ENCODE data around the gene RASGRF2.
"Not testable (repeated sequence)": the region's sequence is repeated elsewhere in the genome, so short reads cannot be mapped to it uniquely, and the experiment has no call there.

The RASGRF2 gene

DNA sequence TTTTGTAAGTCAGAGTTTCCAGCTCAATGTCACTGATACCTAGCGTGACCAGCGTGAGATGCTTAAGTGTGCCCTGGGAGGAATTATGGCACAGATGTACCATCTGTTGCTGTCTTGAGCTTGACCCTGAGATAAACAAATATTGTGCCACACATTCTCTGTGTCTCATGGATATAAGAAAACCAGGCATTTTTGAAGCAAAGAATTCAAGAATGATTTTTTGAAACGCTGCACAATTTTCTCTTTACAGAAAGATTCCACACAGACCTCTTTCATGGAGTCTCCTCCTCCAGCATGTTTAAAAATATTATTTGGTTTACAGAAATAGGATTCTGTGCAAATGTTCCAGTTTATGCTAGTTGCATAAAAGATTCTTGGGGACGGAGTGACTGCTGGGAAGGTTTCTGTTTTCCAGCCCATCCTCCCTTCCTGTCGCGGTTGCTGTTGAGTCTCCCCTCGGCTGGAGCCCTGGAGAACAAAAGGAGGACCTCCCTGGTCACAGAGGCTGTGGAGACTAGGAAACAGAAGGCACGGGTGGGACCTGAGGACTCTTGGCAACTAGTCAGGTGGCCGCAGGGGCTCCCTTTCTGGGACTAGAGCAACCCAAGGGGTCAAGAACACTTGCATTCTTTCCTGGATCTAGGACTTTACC, 120.8 kb downstream of the RASGRF2 start:
- DNase-seq, result no peak

DNA sequence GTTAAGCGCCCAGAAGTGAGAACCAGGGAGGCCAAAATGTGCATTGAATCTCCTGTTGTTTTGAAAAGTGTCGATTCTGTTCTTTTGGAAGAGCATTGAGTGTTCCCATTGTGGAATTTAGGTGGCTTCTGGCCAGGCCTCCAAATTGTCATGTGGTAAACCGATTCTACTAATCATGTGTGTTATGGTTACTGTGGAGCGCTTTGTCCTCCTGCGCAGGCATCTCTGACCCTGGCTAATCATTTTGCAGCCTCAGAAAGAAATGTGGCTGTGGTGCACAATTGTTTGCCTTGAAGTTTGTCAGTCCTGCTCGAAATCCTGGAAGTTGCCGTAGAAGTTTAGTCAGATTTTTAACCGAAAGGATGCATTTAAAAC, 121.3 kb downstream of the RASGRF2 start:
- no peak for DNase-seq

DNA sequence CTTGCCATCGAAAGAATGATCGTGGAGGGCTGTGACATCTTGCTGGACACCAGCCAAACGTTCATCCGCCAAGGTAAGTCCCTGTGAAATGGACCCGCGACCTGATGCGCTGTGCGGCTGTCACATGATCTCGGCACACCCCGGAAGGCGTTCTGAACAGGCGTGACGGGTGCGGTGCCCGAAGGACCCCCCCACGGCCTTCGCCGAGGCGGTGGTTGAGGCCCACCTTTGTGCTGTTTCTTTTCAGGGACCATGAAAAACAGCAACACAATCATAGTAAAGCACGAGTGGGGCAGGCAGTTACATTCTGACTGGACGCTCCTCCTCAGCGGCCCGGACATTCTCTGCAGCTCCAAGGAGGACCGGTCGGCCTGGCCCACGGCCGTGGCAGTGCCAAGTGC, 126.7 kb downstream of the RASGRF2 start:
- DNase-seq, result no peak

DNA sequence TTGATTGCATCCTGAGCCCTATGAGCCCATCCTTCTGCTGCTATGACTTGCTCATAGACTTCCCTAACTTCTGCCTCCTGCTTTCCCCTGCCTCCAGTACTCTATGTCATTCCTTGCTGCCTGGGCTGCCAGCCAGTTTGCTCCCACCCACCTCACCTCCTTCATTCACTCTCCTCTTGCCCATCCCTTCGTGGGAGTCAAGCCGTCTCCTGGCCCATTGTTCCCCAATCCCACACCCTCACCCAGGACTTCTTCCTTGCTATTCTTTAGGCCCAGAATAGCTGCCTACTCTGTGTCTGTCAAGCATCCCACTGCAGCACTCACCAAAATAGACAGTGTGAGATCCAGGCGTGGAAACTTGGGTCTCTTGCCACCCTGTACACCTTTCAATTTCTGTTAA, 131.0 kb downstream of the RASGRF2 start:
- no peak for DNase-seq

DNA sequence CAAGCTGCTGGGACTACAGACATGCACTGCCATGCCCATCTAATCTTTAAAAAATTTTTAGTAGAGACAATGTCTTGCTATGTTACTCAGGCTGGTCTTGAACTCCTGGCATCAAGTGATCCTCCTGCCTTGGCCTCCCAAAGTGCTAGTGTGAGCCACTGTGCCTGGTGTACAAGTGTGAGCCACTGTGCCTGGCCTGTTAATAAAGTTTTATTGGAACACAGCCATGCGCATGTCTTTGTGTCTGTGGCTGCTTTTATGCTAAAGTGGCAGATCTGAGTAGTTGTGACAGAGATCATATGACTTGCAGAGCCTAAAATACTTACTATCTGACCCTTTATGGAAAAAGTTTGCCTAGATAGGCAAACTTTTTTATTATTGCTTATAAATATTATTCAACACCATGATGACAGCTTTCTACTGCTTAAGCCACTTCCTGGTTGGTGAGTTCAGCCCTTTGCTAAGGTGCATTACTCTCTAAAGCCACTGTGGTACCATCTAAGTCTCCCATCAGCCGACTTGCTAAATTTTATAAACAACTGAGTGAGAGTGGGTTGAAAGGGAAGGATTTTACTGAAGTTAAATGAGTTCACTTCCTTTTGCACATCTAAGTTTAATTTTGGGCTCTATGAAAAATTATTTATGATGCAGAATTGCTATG, 133.5 kb downstream of the RASGRF2 start:
- DNase-seq, result no peak

DNA sequence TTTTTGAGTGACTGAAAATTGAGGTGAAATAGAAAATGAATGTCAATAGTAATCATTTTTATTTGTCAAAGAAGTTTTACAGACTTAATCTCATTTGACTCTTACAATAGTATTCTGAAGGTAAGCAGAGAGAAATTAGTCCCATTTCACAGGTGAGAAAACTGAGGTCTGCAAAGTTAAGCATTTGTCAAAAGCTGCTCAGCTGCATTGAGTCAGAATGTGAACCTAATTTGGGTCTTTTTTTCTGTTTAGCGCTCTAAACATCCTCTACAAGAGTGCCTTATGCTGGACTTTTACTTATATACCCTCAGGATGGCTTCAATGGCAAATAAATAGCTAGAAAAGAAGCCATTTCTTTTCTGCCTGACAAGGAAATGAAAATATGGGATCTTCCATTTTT, 135.7 kb downstream of the RASGRF2 start:
- no peak for DNase-seq

DNA sequence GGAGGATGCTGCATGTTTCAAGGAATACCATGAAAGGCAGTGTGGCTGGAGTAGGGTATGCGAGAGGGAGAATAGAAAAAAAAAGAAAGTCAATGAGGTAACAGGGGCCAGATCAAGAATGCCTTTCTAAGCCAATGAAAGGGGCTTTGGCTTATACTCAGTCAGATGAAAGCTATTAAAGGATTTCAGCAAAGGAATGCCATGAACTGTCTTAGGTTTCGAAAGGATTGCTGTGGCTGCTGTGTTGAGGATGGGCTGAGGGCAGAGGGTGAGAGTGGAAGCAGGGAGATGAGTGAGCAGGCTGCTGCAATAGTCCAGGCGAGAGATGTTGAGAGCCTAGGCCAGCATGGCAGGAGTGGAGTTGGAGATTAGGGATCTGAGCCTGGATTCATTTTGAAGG, 137.6 kb downstream of the RASGRF2 start:
- no peak for DNase-seq

DNA sequence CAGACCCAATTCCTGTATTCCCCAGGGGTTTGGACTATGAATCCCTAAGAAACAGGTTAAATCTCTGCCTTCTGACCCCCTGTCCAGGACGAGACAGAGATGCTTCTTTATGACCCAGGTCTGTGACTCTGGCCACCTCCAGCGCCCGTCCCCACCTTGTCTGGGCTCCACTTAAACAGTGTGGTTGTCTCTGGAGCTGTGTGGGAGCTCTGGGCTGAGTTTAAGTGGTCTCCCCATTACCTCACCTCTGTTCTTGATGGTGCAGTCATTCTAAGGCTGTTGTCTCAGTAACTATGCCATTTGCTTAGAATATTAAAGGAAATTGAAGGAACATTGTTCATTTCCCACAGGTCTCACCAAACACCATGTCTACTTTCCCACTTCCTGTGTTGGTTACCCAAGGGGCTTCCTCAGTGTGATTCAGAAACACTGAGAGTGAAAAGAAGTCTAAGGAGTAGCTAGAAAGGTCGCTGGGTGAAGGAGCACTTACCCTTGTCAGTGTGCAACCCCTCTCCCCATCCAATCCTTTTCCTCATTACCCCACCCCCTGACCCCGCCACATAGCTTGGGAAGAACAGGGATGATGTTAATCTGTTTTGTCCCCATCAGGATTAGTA, 145.2 kb downstream of the RASGRF2 start:
- no peak for DNase-seq

DNA sequence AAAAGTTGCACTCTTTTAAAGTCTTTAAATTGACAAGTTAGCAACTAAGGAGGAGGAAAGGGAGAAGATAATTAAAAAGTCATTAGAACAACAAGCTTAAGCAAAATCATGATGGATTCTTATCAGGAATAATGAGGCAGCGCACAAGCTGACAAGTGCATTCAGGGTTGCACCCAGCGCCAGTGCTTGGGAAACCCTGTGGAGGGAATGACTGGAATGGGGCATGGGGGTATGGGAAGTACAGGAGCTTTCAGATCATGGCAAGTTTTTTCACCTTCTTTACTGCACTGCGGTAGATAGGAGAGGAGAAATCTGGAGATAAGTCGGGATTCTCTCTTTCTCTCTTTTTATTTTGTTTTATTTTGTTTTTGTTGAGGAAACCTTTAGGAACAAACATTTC, 155.1 kb downstream of the RASGRF2 start:
- DNase-seq, result no peak

DNA sequence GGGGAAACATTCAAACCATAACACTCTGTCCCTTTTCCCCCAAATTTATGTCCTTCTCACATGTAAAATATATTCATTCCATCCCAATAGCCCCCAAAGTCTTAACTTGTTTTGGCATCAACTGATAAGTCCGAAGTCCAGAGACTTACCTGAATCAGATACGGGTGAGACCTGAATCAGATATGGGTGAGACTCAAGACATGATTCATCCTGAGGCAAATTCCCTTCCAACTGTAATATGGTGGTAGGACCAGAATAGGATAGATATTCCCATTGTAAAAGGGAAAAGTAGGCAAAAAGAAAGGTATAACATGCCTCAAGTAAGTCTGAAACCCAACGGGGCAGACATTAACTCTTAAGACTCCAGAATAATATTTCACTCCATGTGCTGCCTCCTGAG, 157.4 kb downstream of the RASGRF2 start:
- DNase-seq, result no peak

DNA sequence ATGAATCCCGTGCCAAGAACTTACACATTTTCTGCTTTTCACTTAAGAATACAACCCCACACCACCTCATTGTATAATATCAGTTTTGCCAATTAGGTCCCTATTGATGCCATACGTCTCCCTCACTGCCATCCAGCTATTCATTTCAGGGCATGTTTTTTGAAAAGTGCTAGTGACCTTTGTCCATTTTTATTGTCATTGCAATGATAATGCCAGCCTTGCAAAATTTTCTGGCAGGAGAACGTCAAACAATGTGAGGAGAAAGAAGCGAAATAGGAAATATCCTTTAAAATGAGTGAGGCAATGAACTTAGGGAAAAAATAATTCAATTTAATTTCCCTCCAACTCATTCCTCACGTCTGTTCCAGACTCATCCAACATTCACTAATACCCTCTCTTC, 161.1 kb downstream of the RASGRF2 start:
- DNase-seq, result no peak

DNA sequence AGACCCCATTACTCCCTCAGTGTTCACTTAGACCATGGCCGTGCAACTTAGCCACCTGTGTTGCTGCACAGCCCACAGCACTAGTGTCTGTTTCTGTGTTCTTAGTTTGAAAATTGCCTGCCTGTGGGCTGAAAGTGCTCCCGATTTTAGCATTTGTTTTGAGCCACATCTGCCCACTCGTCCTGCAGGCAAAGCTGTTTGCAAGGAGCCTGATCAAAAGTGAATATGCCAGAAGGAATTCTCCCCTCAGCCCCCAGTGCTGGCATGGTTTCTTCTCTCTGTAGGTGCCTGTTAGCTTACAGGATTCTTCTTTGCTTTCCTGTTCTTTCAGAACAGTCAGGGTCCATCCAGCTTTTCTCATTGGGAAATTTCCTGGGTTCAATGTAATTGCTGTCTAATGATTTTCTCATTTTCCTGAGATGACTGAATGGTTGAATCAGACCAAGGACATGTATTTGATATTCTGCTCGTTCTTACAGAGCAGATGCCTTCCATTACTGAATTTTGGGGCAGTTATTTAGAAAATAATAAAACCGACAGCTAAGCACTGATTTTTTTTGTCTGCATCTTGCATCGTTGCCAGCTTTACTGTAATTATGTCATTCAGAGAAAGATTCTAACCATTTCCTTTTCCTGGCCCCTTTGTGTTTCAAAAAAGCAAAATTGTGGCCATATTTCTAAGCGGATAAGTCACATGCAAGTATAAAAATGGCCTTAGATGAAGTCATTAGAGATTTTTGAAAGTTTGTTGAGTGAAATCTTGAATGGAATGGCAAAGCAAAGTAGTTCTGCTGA, 161.9 kb downstream of the RASGRF2 start:
- DNase-seq, result no peak

DNA sequence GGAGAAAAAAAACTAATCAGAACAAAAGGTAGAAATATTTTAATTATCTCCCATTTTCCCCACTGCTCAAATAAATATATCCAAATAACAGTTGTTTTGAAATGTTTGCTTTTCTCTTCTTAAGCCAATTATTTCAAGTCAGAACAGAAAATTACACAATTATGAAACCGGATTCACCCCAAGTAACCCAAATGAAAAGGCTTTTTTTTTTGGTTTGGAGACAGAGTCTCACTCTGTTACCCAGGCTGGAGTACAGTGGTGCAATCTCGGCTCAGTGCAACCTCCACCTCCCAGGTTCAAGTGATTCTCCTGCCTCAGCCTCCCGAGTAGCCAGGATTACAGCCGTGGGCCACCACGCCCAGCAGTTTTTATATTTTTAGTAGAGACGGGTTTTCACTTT, 164.5 kb downstream of the RASGRF2 start:
- DNase-seq, result not testable (repeated sequence)

DNA sequence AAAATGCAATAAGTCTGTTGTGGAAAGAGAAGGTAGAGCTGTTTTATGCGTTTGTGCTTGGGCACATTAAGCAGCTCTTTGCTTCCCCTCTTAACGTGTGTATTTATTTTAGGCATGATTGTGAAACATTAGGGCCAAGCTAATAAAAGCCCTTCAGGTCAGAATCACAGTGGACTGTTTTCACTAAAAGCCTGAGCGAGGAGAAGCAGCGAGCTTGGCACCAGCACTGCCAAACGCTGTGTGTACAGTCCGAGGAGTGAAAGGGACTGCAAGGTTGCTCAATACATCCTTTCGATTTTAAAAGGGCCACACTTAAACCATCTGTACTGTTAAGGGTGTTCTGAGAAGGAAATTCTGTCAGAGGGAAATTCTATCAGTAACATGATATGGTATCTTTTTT, 165.8 kb downstream of the RASGRF2 start:
- no peak for DNase-seq

DNA sequence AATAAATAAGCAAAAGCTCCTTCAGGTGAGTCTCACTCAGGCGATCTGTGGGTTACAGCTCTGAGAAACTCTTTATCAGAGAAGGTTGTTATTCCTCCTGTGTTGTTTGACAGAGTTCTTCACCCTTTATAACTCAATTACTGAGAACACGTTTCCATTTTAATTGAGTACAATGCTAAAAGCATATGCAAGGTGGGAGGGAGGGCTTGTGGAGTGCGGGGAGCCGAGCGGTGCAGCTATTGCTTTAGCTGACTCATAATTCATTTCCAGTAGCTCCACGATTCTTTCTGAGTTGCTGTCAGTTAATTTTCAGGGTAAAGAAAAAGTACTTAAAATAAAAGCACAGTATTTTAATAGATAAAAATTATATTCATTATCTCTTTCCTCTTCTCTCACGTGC, 168.3 kb downstream of the RASGRF2 start:
- DNase-seq, result no peak

DNA sequence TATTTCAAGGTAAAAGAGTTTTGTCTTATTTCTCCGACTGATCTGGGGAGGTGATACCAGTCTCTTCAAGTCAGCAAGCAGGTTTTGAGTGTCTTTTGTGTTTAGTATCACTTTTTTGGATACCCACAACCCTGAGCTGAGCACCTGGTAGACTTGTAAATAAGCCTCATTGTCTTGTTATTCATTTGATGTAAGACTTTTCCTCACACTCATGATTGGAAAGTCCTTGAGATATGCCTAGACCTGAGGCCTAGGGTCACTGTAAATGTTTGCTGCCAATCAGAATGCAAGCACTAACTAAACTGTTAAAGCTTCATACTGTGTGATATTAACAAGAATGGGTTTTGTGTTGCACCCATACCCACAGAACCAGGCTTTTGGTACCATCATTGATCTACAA, 172.2 kb downstream of the RASGRF2 start:
- DNase-seq, result no peak

DNA sequence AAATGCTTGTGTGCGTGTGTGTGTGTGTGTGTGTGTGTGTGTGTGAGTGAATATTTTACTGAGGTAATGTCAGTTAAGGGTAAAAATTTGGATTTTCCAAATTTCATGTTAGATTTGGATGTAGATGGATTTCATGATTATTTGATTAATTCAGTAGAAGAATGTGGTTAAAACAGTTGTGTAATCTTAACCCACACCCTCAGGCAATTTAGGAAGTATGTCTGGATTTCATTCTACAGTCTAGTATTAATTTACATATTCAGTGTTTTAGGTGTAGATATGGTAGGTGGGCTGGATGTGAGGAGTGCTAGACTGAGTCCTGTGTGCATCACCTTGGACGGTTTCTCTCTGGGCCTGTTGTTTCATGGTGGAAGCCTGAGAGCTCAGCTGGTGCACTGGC, 173.9 kb downstream of the RASGRF2 start:
- DNase-seq, result no peak

DNA sequence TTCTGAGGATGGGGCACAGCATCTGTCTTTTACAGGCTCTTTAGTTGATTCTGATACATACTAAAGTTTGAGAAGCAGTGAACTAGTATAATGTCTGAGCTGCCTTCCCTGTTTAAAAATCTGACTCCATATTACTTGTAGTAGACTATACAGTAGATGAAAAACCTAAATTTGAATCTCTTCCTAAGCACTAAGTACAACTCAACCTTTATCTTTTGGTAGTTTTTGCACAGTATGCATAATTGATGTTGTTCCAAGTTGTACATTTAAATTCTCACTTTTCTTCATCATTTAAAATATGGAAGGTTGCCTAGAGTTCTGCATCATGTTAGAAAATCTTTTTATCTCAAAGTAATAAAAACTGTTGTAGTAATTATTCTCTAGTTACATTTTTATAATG, 174.4 kb downstream of the RASGRF2 start:
- no peak for DNase-seq

DNA sequence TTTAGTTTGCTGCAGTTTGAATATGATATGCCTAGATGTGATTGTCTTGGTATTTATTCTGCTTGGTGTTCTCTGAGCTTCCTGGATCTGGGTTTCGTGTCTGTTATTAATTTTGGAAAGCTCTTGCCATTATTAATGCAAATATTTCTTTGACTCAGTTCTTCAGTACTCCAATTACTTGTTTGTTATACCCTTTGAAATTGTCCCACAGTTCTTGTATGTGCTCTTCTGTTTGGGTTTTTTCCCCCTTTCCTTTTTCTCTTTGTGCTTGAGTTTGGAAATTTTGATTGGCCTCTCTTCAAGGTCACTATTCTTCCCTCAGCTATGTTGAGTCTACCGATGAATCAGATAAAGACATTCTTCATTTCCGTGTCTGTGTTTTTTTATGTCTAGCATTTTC, 176.4 kb downstream of the RASGRF2 start:
- DNase-seq, result no peak

DNA sequence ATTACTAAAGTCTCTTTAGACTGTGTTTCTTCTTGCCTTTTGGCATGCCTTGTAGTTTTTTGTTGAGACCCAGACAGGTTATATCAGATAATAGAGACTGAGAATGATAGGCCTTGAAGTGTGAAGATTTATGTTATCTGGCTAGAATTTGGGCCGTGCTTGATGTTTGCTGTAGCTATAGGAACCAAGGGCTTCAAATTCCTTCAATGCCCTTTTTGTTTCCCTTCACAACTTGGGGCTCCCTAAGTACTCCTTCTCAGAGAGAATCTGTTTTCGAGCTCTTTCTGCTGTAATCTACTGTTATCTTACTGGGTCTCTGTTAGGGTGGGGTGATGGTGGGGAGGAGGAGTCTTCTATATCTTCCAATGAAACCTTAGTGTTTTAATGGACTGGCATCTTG, 177.7 kb downstream of the RASGRF2 start:
- no peak for DNase-seq

DNA sequence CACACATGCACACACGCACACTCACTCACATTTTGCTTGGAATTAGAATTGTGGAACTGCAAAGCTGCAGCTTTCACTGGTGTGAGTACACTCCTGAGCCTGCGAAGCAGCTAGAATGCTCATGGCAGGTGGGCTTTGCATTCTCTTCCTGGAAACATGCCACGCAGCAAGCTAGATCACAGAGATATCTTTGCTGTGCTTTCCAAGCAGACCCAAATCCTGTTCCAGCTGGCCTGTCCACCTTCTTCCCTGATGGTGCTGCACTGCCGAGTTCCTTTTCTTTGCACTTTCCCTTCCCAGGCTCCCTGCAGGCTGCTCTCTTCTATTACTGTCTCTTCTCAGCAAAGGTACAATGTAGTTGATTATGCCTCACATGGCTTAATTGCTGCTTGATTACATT, 180.3 kb downstream of the RASGRF2 start:
- no peak for DNase-seq

DNA sequence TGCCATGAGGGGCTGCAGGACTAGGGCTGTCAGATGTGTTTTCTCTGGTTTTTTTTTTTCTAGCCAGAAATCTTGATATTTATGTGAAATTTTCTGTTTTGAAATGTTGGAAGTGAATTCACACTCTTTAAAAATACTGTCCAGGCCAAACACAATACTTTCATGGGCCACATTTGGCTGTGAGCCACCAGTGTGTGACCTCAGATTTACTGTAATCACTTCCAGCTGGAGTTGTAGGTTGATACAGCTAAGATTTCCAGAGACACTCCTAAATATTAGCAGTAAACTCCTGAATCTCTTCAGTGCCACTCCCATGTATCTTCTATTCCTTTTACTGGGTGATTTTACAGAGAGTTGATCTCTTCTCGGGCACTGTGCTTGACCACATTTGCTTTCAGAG, 180.8 kb downstream of the RASGRF2 start:
- DNase-seq, result no peak

DNA sequence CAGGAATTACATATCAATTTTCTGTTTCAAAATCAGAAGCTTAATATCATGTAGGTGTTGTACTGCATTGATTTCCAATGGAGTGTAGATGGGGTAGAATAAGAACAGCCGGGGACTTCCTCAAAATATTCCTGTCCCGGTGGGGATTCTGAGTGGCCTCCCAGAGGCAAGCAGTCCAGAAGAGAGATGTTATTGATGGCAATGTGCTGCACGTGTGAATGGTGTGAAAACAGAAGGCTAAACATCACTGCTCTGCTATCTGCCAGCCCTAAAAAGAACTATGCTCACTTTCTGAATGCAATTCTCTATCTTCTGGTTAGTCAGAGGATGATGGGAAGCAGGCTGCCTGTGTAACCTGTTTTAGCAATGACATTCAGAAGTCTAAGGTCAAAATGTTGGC, 181.9 kb downstream of the RASGRF2 start:
- no peak for DNase-seq

DNA sequence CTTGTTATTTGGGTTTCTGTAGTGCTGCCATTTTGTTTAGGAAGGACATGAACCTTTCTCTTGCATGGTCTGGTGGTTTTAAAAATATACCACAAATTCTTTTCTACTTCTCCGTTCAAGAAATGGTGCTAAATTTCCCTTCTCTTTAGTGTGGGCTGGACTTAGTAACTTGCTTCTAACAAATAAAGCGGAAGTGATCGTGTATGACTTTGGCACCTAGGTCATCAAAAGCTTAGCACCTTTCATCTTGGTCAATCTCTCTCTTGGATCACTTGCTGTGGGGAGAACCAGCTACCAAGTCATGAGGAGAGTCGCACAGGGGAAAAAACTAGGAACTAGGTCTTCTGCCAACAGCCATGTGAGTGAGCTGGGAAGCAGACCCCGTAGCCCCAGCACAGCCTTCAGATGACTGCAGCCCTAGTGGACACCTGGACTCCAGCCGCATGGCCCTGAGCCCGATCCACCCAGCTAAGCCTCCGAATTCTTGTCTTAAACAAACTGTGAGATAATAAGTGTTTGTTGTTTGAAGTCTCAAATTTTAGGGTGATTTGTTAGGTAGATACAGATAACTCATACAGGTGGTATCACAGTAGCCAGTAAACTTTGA, 185.3 kb downstream of the RASGRF2 start:
- DNase-seq, result no peak

Data from NCI-H2081 treated with DMSO at 0.1 percent for 48 hours (cell line).